NT2/D1 (cell line): ENCODE measurements around the gene EMID1.

Source experiments
- YY1 ChIP-seq: IDR thresholded peaks from 2 replicates; pipeline ENCODE4 v1.6.1; 2011; ENCODE audit not compliant: insufficient read length, insufficient read depth
- ZNF274 ChIP-seq: IDR thresholded peaks from 2 replicates; pipeline ENCODE4 v1.6.1; 2011; ENCODE audit warnings: mild to moderate bottlenecking, low read depth, low read length

GRCh38 chr22:29258407-29259252 is 52.9 kb downstream of the EMID1 start:
- TF ChIP-seq ZNF274: no peak
- TF ChIP-seq YY1: no peak
